ENCODE data around the gene NR1H3. TPM values are rescaled to one million over a fixed set of nuclear protein-coding genes. Genes with fewer than 3 reads are reported as not detected.
A peak's percentile ranks its signal among the peaks of the same experiment; 100 is the strongest.
"Not testable (repeated sequence)": the region's sequence is repeated elsewhere in the genome, so short reads cannot be mapped to it uniquely, and the experiment has no call there.

The NR1H3 gene
- 27.9 TPM for total RNA-seq
- polyA plus RNA-seq (ENCODE audit: insufficient read depth, low read depth, low replicate concordance), result 73.8 TPM
- long read RNA-seq, donor 1, result 0 reads
- long read RNA-seq, donor 2, partial matches to known transcripts, result 0 of 4 reads
- long read RNA-seq, donor 2, other reads (novel, unspliced or antisense), result 0 of 4 reads
- long read RNA-seq, donor 3, partial matches to known transcripts, result 5 of 11 reads
- long read RNA-seq, donor 3, other reads (novel, unspliced or antisense), result 0 of 11 reads
- long read RNA-seq, donor 4, partial matches to known transcripts, result 0 of 1 reads
- long read RNA-seq, donor 4, other reads (novel, unspliced or antisense), result 0 of 1 reads
- long read RNA-seq, donor 5, result 0 reads
- long read RNA-seq, donor 6, result 0 reads
- long read RNA-seq, donor 7, partial matches to known transcripts, result 3 of 10 reads
- long read RNA-seq, donor 7, other reads (novel, unspliced or antisense), result 6 of 10 reads
- long read RNA-seq, donor 8, partial matches to known transcripts, result 0 of 3 reads
- long read RNA-seq, donor 8, other reads (novel, unspliced or antisense), result 0 of 3 reads
- long read RNA-seq, donor 9, partial matches to known transcripts, result 0 of 1 reads
- long read RNA-seq, donor 9, other reads (novel, unspliced or antisense), result 0 of 1 reads
- long read RNA-seq, donor 10, partial matches to known transcripts, result 0 of 7 reads
- long read RNA-seq, donor 10, other reads (novel, unspliced or antisense), result 0 of 7 reads

DNA sequence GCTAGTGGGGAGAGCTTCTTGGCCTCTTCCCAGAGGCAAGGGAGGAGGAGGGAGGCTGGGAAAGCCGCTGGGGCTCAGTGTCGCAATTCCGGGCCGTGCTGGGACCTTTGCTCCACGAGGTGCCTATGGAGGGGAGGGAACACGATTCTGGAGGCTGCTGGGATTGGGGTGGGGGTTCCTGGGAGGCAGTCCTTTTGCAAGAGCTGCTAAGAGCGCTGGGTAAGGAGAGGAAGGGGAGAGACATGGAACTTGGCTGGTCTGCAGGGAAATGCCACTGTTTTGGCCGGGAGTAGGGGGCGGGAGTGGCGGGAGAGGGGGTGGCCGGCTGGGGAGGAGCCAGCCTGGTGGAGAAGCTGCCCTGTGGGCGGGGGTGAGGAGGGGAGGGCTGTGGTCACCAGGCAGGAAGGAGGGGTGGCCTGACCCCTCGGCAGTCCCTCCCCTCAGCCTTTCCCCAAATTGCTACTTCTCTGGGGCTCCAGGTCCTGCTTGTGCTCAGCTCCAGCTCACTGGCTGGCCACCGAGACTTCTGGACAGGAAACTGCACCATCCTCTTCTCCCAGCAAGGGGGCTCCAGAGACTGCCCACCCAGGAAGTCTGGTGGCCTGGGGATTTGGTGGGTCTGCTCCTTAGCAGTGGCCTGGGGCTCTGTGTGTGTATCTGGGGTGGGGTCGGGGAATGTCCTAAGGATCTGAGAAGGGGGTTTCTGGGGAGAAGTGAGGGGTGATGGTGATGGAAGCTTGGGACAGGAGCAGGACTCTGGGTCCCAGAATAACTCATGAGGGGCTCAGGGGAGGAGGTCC, at the start of gene NR1H3:
Gene NR1H3, plus strand, starts transcription at position 480 of the 800 bp plus-strand sequence. CDS start 1,221 bp downstream, outside the sequence.
- intact Hi-C loops (cut with DNase I), result no loop called here
- peaks cover 0 to 2% (median 0%) of the 10 kb centered on the region in 3 donors for H3K36me3 ChIP-seq (ENCODE audit: control insufficient read depth in 2 of 3, insufficient read depth in 3 of 3, low read length in 3 of 3)
- H3K4me1 ChIP-seq (ENCODE audit: control insufficient read depth in 2 of 3, insufficient read depth in 2 of 3, low read depth in 1 of 3, low read length in 3 of 3), result peaks cover 3 to 30% (median 27%) of the 10 kb centered on the region in 3 donors
- peak; percentile 73 to 94 (median 82) for DNase-seq
- peak within 1 kb of the TSS; percentile 39 to 80 for H3K27ac ChIP-seq (ENCODE audit: low read depth in 2 of 2, low read length in 2 of 2)
- no peaks in the 10 kb centered on the region for H3K9me3 ChIP-seq (ENCODE audit: control insufficient read depth in 2 of 3, insufficient read depth in 1 of 3, low read length in 3 of 3)
- no peaks in the 10 kb centered on the region for H3K27me3 ChIP-seq (ENCODE audit: control insufficient read depth, insufficient read depth, low read length)
- peak within 1 kb of the TSS; percentile 37 to 65 (median 49) for H3K4me3 ChIP-seq (ENCODE audit: low read length in 3 of 3)
- FAIRE-seq, result no peak
- peak within 1 kb of the TSS in 2 of 3 donors; percentile 25 to 56 for H3K9ac ChIP-seq (ENCODE audit: low read length in 3 of 3)
- TF ChIP-seq, protein P1, sequence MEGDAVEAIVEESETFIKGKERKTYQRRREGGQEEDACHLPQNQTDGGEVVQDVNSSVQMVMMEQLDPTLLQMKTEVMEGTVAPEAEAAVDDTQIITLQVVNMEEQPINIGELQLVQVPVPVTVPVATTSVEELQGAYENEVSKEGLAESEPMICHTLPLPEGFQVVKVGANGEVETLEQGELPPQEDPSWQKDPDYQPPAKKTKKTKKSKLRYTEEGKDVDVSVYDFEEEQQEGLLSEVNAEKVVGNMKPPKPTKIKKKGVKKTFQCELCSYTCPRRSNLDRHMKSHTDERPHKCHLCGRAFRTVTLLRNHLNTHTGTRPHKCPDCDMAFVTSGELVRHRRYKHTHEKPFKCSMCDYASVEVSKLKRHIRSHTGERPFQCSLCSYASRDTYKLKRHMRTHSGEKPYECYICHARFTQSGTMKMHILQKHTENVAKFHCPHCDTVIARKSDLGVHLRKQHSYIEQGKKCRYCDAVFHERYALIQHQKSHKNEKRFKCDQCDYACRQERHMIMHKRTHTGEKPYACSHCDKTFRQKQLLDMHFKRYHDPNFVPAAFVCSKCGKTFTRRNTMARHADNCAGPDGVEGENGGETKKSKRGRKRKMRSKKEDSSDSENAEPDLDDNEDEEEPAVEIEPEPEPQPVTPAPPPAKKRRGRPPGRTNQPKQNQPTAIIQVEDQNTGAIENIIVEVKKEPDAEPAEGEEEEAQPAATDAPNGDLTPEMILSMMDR (IDR thresholded peaks at IDR 0.05; ENCODE audit: borderline replicate concordance, extremely low read depth, insufficient read depth), result peak; percentile 36

DNA sequence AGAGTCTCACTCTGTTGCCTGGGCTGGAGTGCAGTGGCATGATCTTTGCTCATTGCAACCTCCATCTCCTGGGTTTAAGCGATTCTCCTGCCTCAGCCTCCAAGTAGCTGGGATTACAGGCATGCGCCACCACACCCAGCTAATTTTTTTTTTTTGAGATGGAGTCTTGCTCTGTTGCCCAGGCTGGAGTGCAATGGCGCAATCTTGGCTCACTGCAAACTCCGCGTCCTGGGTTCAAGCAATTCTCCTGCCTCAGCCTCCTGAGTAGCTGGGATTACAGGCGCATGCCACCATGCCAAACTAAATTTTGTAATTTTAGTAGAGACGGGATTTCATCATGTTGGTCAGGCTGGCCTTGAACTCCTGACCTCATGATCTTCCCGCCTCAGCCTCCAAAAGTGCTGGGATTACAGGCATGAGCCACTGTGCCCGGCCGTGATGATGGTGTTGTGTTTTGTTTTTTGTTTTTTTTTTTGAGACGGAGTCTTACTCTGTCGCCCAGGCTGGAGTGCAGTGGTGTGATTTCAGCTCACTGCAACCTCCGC, 49.7 kb upstream of the NR1H3 start:
- H3K4me1 ChIP-seq (ENCODE audit: control insufficient read depth in 2 of 3, insufficient read depth in 2 of 3, low read depth in 1 of 3, low read length in 3 of 3); H3K36me3 ChIP-seq (ENCODE audit: control insufficient read depth in 2 of 3, insufficient read depth in 3 of 3, low read length in 3 of 3); FAIRE-seq; H3K27ac ChIP-seq (ENCODE audit: low read depth in 2 of 2, low read length in 2 of 2); H3K9ac ChIP-seq (ENCODE audit: low read length in 3 of 3); H3K4me3 ChIP-seq (ENCODE audit: low read length in 3 of 3); H3K9me3 ChIP-seq (ENCODE audit: control insufficient read depth in 2 of 3, insufficient read depth in 1 of 3, low read length in 3 of 3); H3K27me3 ChIP-seq (ENCODE audit: control insufficient read depth, insufficient read depth, low read length); DNase-seq; intact Hi-C loops (cut with DNase I): not testable (repeated sequence)

DNA sequence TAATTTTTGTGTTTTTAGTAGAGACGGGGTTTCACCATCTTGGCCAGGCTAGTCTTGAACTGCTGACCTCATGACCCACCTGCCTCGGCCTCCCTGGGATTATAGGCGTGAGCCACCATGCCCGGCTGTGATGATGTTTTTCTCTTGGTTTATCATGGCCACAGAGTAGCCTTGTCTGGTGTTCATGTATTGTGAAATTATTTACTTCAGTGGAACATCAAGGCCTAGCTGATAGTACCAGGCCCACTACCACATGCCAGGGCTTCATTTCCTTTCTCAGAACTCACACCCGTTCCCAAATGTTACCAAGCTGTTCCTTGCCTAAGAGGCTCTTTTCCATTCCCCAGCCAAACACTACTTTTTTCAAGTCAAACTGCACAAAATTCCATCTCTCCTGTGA, 49.2 kb upstream of the NR1H3 start:
- Histone ChIP-seq H3K9ac (ENCODE audit: low read length in 3 of 3) (no peak overlapping the region), H3K4me3 (ENCODE audit: low read length in 3 of 3) (no peak overlapping the region), H3K9me3 (ENCODE audit: control insufficient read depth in 2 of 3, insufficient read depth in 1 of 3, low read length in 3 of 3) (no peaks in the 10 kb centered on the region), H3K27me3 (ENCODE audit: control insufficient read depth, insufficient read depth, low read length) (no peaks in the 10 kb centered on the region), H3K4me1 (ENCODE audit: control insufficient read depth in 2 of 3, insufficient read depth in 2 of 3, low read depth in 1 of 3, low read length in 3 of 3) (no peaks in the 10 kb centered on the region), H3K36me3 (ENCODE audit: control insufficient read depth in 2 of 3, insufficient read depth in 3 of 3, low read length in 3 of 3) (no peaks in the 10 kb centered on the region), H3K27ac (ENCODE audit: low read depth in 2 of 2, low read length in 2 of 2) (no peak overlapping the region)
- no peak for DNase-seq
- intact Hi-C loops (cut with DNase I), result no loop called here
- no peak for FAIRE-seq
- TF ChIP-seq, protein P1 (IDR thresholded peaks at IDR 0.05; ENCODE audit: borderline replicate concordance, extremely low read depth, insufficient read depth), result no peak
